HCT116 (cell line): ENCODE results near the gene ITGB7. TPM values are rescaled to one million over a fixed set of nuclear protein-coding genes. Genes with fewer than 3 reads are reported as not detected.

Source experiments
- ATAC-seq: fragments of 200-7000 bp; cut with Tn5 transposase; 2 replicates; pipeline ENCODE4 v1.9.1; 2020; ENCODE audit warnings: mild to moderate bottlenecking, moderate library complexity
- BruUV-seq: library from RNA; stranded (reverse); fragments of 400-500 nt; replicated peaks from 2 replicates; lab custom pipeline; 2021; lab: Mats Ljungman, UMichigan
- CTCF ChIA-PET: fragments of 300-600 bp; sonication (Branson Sonifier 250); formaldehyde crosslinking; loops from one replicate; lab custom pipeline; 2021; ENCODE audit warnings: antibody characterized with exemption; lab: Charles Lee
- POLR2A ChIA-PET: fragments of 300-600, 350-600 bp; sonication (Branson Sonifier 250); formaldehyde crosslinking; loops from one replicate; lab custom pipeline; 2021; ENCODE audit warnings: antibody characterized with exemption; lab: Charles Lee
- RAD21 ChIA-PET, 2 experiments: fragments of 300-600 bp; sonication (Branson Sonifier 250); formaldehyde crosslinking; loops; one replicate each; lab custom pipeline; 2023; ENCODE audit warnings: low total read pairs in 2 of 2; ENCODE audit not compliant: uncharacterized antibody in 2 of 2, unreplicated experiment in 2 of 2, low non-redundant PET in 1 of 2; lab: Charles Lee
- DNase-seq: peaks from one replicate; pipeline ENCODE4 v3.0.0-alpha.2; 2010; ENCODE audit warnings: low read depth, low spot score
- H2AFZ ChIP-seq: fragments of 200-600 bp; shearing (Covaris generic), sonication (generic); 2 replicates; pipeline ENCODE4 v1.6.1; 2017; ENCODE audit warnings: low read depth, mixed run types, mixed read lengths, antibody characterized with exemption, low read length; ENCODE audit not compliant: poor library complexity, severe bottlenecking
- H3K27ac ChIP-seq: 2 replicates; pipeline ENCODE4 v1.5.1; 2012; ENCODE audit warnings: low read depth, low read length
- H3K27me3 ChIP-seq: fragments of 200-600 bp; sonication (generic); 2 replicates; pipeline ENCODE4 v1.6.1; 2016; ENCODE audit warnings: mixed run types, low read length, mixed read lengths; ENCODE audit not compliant: insufficient read depth
- H3K36me3 ChIP-seq, 2 experiments: fragments of 200-500 bp in 1 of 2; fragments of 200-600 bp in 1 of 2; sonication (Bioruptor generic) in 1 of 2; sonication (generic) in 1 of 2; 2 replicates each; pipeline versions ENCODE4 v1.5.1 to v1.6.1; 2014 to 2016; ENCODE audit warnings: low read length in 2 of 2, inconsistent platforms in 1 of 2, mixed read lengths in 1 of 2, mixed run types in 1 of 2; ENCODE audit not compliant: insufficient read depth in 2 of 2, control insufficient read depth in 1 of 2
- H3K4me1 ChIP-seq, 2 experiments: fragments of 200-600 bp in 1 of 2; sonication (generic) in 1 of 2; 2 replicates each; pipeline versions ENCODE4 v1.5.1 to v1.6.1; 2012 to 2017; ENCODE audit warnings: low read length in 2 of 2, inconsistent platforms in 1 of 2, mild to moderate bottlenecking in 1 of 2, mixed read lengths in 1 of 2, mixed run types in 1 of 2, moderate library complexity in 1 of 2; ENCODE audit not compliant: insufficient read depth in 2 of 2, control insufficient read depth in 1 of 2
- H3K4me2 ChIP-seq: fragments of 200-600 bp; sonication (generic); 2 replicates; pipeline ENCODE4 v1.6.1; 2017; ENCODE audit warnings: mixed run types, low read length, mixed read lengths
- H3K4me3 ChIP-seq, 2 experiments: fragments of 200-600 bp in 1 of 2; sonication (generic) in 1 of 2; replicated peaks in 1 of 2; 2 replicates each; pipeline ENCODE4 v1.5.1; 2011 to 2016; ENCODE audit warnings: low read length in 2 of 2, control low read depth in 1 of 2, low read depth in 1 of 2, mild to moderate bottlenecking in 1 of 2, mixed read lengths in 1 of 2, mixed run types in 1 of 2
- H3K79me2 ChIP-seq: fragments of 200-600 bp; sonication (generic); 2 replicates; pipeline ENCODE4 v1.6.1; 2017; ENCODE audit warnings: mild to moderate bottlenecking, mixed run types, low read length, moderate library complexity, mixed read lengths; ENCODE audit not compliant: insufficient read depth
- H3K9ac ChIP-seq: fragments of 200-600 bp; sonication (generic); 2 replicates; pipeline ENCODE4 v1.6.1; 2016; ENCODE audit warnings: low read length, mixed read lengths
- H3K9me2 ChIP-seq: fragments of 200-600 bp; sonication (generic), shearing (Covaris generic); 2 replicates; pipeline ENCODE4 v1.6.1; 2017; ENCODE audit warnings: mixed run types, mild to moderate bottlenecking, moderate library complexity; ENCODE audit not compliant: insufficient read depth
- H3K9me3 ChIP-seq, 2 experiments: fragments of 200-500 bp in 1 of 2; fragments of 200-600 bp in 1 of 2; sonication (Bioruptor generic) in 1 of 2; sonication (generic) in 1 of 2; 2 replicates each; pipeline ENCODE4 v1.6.1; 2014 to 2017; ENCODE audit warnings: low read length in 2 of 2, mixed read lengths in 2 of 2, inconsistent platforms in 1 of 2, low read depth in 1 of 2, mild to moderate bottlenecking in 1 of 2, mixed run types in 1 of 2, moderate library complexity in 1 of 2; ENCODE audit not compliant: control insufficient read depth in 1 of 2, insufficient read depth in 1 of 2
- H4K20me1 ChIP-seq: fragments of 200-600 bp; sonication (generic), shearing (Covaris generic); 2 replicates; pipeline ENCODE4 v1.6.1; 2017; ENCODE audit warnings: mixed run types, mild to moderate bottlenecking, moderate library complexity; ENCODE audit not compliant: insufficient read depth
- EZH2 ChIP-seq: fragments of 200-600 bp; sonication (generic); IDR thresholded peaks from 2 replicates; pipeline ENCODE4 v1.6.1; 2017; ENCODE audit warnings: antibody characterized with exemption, mixed run types
- JUND ChIP-seq: IDR thresholded peaks from 2 replicates; pipeline ENCODE4 v1.6.1; 2012
- POLR2A ChIP-seq: IDR thresholded peaks from 2 replicates; pipeline ENCODE4 v1.7.0; 2011; ENCODE audit warnings: borderline replicate concordance; ENCODE audit not compliant: insufficient read depth, insufficient read length; ENCODE audit errors: extremely low read depth
- TCF7L2 ChIP-seq: IDR thresholded peaks from 2 replicates; pipeline ENCODE4 v1.7.0; 2011; ENCODE audit warnings: borderline replicate concordance, inconsistent platforms; ENCODE audit not compliant: insufficient read depth, insufficient read length; ENCODE audit errors: extremely low read depth
- YY1 ChIP-seq: IDR thresholded peaks from 2 replicates; pipeline ENCODE4 v1.6.1; 2011; ENCODE audit warnings: low read length, low read depth, moderate library complexity, mild to moderate bottlenecking; ENCODE audit not compliant: insufficient replicate concordance; ENCODE audit errors: extremely low read depth
- ZNF274 ChIP-seq: fragments of 200-500 bp; sonication (Bioruptor generic); IDR thresholded peaks from 2 replicates; pipeline ENCODE4 v1.6.1; 2014; ENCODE audit warnings: mild to moderate bottlenecking, low read depth, low read length, inconsistent platforms
- intact Hi-C: fragments of 100-400 bp; cut with micrococcal nuclease; formaldehyde crosslinking; loops from 2 replicates; pipeline ENCODE4 v1.10.0; 2022
- total RNA-seq: library from RNA; stranded (reverse); gene quantifications from one replicate; pipeline ENCODE4 v1.2.1, GENCODE V29; 2021; ENCODE audit not compliant: unreplicated experiment
- TF ChIP-seq, protein P1 (sequence below), 3 experiments: fragments of 200-600 bp in 1 of 3; sonication (generic) in 1 of 3; IDR thresholded peaks in 2 of 3; conservative IDR thresholded peaks in 1 of 3; 2 replicates each; pipeline ENCODE4 v1.5.1; 2012 to 2017; ENCODE audit warnings: low read depth in 2 of 3, low read length in 2 of 3, antibody characterized with exemption in 1 of 3, borderline replicate concordance in 1 of 3, control low read depth in 1 of 3, mild to moderate bottlenecking in 1 of 3, mixed read lengths in 1 of 3, mixed run types in 1 of 3, moderate library complexity in 1 of 3; ENCODE audit not compliant: insufficient read depth in 1 of 3

The ITGB7 gene
- total RNA-seq, 1 experiment from 2014 or later = 1.9 TPM

- TF ChIP-seq, protein P1, sequence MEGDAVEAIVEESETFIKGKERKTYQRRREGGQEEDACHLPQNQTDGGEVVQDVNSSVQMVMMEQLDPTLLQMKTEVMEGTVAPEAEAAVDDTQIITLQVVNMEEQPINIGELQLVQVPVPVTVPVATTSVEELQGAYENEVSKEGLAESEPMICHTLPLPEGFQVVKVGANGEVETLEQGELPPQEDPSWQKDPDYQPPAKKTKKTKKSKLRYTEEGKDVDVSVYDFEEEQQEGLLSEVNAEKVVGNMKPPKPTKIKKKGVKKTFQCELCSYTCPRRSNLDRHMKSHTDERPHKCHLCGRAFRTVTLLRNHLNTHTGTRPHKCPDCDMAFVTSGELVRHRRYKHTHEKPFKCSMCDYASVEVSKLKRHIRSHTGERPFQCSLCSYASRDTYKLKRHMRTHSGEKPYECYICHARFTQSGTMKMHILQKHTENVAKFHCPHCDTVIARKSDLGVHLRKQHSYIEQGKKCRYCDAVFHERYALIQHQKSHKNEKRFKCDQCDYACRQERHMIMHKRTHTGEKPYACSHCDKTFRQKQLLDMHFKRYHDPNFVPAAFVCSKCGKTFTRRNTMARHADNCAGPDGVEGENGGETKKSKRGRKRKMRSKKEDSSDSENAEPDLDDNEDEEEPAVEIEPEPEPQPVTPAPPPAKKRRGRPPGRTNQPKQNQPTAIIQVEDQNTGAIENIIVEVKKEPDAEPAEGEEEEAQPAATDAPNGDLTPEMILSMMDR (IDR thresholded peaks at IDR 0.05 in 2 of 3, conservative IDR thresholded peaks at IDR 0.05 in 1 of 3; ENCODE audit: borderline replicate concordance in 1 of 3, insufficient read depth in 1 of 3, low read depth in 2 of 3, low read length in 2 of 3) = peak in 2 of 3 experiments; percentile 12 to 18; a peak in 1 of 6 replicates
- no peak for TF ChIP-seq POLR2A
- TF ChIP-seq, all 23 proteins: peak for 1
- peaks cover 3 to 26% of the 10 kb centered on the region in 2 experiments; a peak in 3 of 4 replicates for H3K4me1 ChIP-seq
- CTCF ChIA-PET = interaction anchor here (0.6 to 3.3 kb wide), 4 partner anchors 36 to 170 kb away, joined by 3 to 36 read pairs (median 21); no protein-coding TSS in a partner anchor
- intact Hi-C loops = no loop called here
- DNase-seq (no peak), ATAC-seq (peak; percentile 41; the same call in 1 of the 2 replicates)
- H3K9me3 ChIP-seq = no peaks in the 10 kb centered on the region
- H3K4me3 ChIP-seq = no peak overlapping the region
- H3K27ac ChIP-seq = no peak overlapping the region
- BruUV-seq = no TSS peak
- H3K79me2 ChIP-seq = no peaks in the 10 kb centered on the region
- peak overlapping the region; percentile 21 for H3K4me2 ChIP-seq
- POLR2A ChIA-PET = no interaction called here
- H3K9me2 ChIP-seq = no peaks in the 10 kb centered on the region
- H3K27me3 ChIP-seq = no peaks in the 10 kb centered on the region
- no peaks in the 10 kb centered on the region for H4K20me1 ChIP-seq
- H3K9ac ChIP-seq = no peak overlapping the region
- no peaks in the 10 kb centered on the region for H3K36me3 ChIP-seq
- RAD21 ChIA-PET = no interaction called here
- H2AFZ ChIP-seq = no peak overlapping the region
Measured at GRCh38 chr12:53196486-53196885, 10.6 kb downstream of the ITGB7 start.

GRCh38 chr12:53195516-53196420 is 11.3 kb downstream of the ITGB7 start:
- RAD21 ChIA-PET = no interaction called here
- H3K79me2 ChIP-seq = no peaks in the 10 kb centered on the region
- no peak overlapping the region for H2AFZ ChIP-seq
- H3K4me1 ChIP-seq = peaks cover 3 to 26% of the 10 kb centered on the region in 2 experiments; a peak in 3 of 4 replicates
- H4K20me1 ChIP-seq = no peaks in the 10 kb centered on the region
- no peaks in the 10 kb centered on the region for H3K9me3 ChIP-seq
- H3K9me2 ChIP-seq = no peaks in the 10 kb centered on the region
- H3K36me3 ChIP-seq = no peaks in the 10 kb centered on the region; a peak in 1 of 4 replicates
- CTCF ChIA-PET = interaction anchor here (0.6 to 3.3 kb wide), 6 partner anchors 37 to 170 kb away, joined by 3 to 36 read pairs (median 4); no protein-coding TSS in a partner anchor
- H3K9ac ChIP-seq = no peak overlapping the region
- peak; percentile 28; the same call in 1 of the 2 replicates for ATAC-seq
- POLR2A ChIA-PET = interaction anchor here (1.0 kb wide), 1 partner anchor 15 kb away, joined by 3 read pairs; the partner anchor contains the start of genes CSAD and ZNF740
- BruUV-seq = no TSS peak
- intact Hi-C loops = no loop called here
- no peak overlapping the region for H3K27ac ChIP-seq
- H3K4me3 ChIP-seq = no peak overlapping the region
- DNase-seq = no peak
- peak overlapping the region; percentile 21 for H3K4me2 ChIP-seq
- no peaks in the 10 kb centered on the region for H3K27me3 ChIP-seq
- TF ChIP-seq TCF7L2 (no peak), ZNF274 (no peak), JUND (no peak), YY1 (no peak), EZH2 (no peak)
- TF ChIP-seq, protein P1 (IDR thresholded peaks at IDR 0.05 in 2 of 3, conservative IDR thresholded peaks at IDR 0.05 in 1 of 3; ENCODE audit: borderline replicate concordance in 1 of 3, insufficient read depth in 1 of 3, low read depth in 2 of 3, low read length in 2 of 3) = no peak
